ENCODE measurements around the gene DBNDD1.

DNA sequence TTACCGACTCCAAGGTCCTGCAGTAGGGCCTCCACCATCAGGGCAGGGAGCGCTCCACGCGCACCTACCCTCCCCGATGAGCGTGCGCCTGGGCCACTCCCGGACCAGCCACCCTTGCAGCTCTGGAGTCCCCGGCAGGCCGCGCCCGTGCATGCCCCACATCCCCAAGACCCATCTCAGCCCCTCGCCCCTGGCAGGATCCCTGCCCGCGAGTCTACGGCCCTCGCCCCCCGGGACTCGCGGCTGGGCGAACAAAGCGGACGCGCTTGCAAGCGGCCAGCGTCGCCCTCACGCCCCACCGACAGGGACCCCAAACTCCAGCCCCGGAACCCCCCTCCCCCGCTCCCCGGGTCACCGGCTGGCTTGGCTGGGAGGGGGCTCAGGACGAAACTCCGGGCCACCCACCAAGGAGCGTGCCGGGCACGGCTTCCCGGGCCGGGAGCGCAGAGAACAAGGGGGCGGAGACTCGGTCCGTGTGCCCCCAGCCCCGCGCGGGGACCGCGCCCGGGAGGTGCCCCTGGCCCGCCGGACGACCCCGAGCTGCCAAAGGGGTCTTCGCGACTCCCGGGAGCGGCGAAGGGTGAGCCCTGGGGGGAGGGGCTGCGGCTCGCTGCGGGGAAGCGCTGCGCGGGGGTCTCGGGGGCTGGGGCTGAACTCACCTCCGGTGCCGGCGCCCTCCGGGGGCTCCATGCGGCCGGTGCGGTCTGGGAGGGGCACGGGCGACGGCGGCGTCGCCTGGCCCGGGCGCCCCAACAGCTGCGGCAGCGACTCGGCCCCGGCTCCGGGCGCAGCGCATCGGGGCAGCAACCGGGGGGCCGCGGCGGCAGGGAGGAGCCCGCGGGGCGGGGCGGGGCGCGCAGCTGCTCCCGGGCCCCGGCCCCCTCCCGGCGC is at the start of gene DBNDD1:
- TF ChIP-seq PRDM4 (tag by site-specific recombination; IDR thresholded peaks at IDR 0.05) (no peak), ZNF202 (tag by site-specific recombination; IDR thresholded peaks at IDR 0.05; ENCODE audit: borderline replicate concordance) (no peak), ZNF274 (IDR thresholded peaks at IDR 0.05; ENCODE audit: low read length) (no peak), ZNF274 (tag by site-specific recombination; IDR thresholded peaks at IDR 0.05; ENCODE audit: borderline replicate concordance) (no peak), ZNF416 (tag by site-specific recombination; IDR thresholded peaks at IDR 0.05) (no peak), ZBTB10 (tag by site-specific recombination; IDR thresholded peaks at IDR 0.05) (0 out of 2 replicates have a peak, but pooled peaks have one; percentile 30), CTCF (tag by site-specific recombination; IDR thresholded peaks at IDR 0.05) (no peak)
- TF ChIP-seq, protein P1, sequence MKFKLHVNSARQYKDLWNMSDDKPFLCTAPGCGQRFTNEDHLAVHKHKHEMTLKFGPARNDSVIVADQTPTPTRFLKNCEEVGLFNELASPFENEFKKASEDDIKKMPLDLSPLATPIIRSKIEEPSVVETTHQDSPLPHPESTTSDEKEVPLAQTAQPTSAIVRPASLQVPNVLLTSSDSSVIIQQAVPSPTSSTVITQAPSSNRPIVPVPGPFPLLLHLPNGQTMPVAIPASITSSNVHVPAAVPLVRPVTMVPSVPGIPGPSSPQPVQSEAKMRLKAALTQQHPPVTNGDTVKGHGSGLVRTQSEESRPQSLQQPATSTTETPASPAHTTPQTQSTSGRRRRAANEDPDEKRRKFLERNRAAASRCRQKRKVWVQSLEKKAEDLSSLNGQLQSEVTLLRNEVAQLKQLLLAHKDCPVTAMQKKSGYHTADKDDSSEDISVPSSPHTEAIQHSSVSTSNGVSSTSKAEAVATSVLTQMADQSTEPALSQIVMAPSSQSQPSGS (tag by site-specific recombination; IDR thresholded peaks at IDR 0.05; ENCODE audit: low read depth): no peak

All from HEK293 (cell line).